ENCODE data around the gene RASSF1.
"Not testable (repeated sequence)": the region's sequence is repeated elsewhere in the genome, so short reads cannot be mapped to it uniquely, and the experiment has no call there.

The RASSF1 gene

GRCh38 chr3:50298836-50299637 is 41.6 kb downstream of the RASSF1 start, which contains the start of the genes HYAL3 and NAA80:
Gene HYAL3 (minus strand): TSS chr3:50299405. CDS start chr3:50295602, 3,803 bp downstream.
Gene NAA80 (minus strand): TSS chr3:50299405. CDS start chr3:50297463, 1,942 bp downstream.
- peak; percentile 100 for DNase-seq

DNA sequence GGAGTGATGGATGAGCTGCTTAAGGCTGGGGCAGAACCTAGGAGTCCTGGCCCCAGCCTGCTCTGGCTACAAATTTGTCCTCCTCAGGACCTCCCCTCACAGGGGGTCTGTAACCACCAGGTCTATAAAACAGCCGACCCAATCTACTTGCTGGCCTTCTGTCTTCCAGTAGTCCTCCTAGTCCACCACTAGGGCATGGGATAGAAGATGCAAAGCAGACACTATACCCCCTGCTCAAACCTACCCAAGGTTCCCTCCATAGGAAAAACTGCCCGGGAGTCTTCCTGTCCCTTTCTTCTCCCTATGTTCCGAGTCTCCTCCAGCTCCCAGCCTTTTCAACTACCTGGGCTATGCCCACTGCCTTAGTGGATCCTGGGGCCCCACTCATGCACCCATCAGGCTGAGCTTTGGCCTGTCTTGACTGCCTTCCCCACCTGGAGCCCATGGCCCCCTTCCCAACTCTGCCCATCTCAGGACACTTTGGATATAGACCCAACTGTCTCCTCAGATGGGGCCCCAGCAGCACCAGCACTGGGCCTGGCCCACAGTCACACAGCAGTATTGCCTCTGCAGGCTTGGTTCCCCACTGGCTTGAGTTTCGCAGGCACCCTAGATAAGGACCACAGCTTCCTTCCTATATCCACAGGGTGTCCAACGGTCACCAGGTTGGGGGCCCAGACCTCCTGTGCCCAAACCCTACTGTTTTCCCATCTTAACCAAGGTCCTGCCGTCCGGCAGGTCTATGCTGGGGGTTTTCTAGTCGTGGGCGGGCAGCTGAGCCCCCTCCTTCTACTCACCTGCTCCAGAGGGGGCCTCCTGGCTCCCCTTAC is 42.5 kb downstream of the RASSF1 start:
- peak; percentile 21 for DNase-seq

GRCh38 chr3:50297384-50297775 is 43.3 kb downstream of the RASSF1 start:
- DNase-seq: no peak

GRCh38 chr3:50296721-50297383 is 43.8 kb downstream of the RASSF1 start:
- DNase-seq: no peak

GRCh38 chr3:50295553-50296431 is 44.8 kb downstream of the RASSF1 start:
- DNase-seq: no peak

GRCh38 chr3:50294492-50295403 is 45.9 kb downstream of the RASSF1 start:
- DNase-seq: no peak

DNA sequence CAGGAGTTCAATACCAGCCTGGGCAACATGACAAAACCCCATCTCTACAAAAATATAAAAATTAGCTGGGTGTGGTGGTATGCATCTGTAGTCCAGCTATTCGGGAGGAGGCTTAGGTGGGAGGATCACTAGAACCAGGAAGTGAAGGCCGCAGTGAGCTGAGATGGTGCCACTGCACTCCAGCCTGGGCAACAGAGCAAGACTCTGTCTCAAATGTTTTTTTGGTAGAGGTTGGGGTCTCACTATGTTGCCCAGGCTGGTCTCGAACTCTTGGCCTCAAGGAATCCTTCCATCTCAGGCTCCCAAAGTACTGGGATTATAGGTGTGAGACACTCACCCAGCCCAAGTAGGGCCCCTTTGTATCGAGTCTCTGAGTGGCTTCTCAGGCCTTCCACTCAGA is 46.5 kb downstream of the RASSF1 start:
- DNase-seq: no peak

- DNase-seq: no peak
Observed at GRCh38 chr3:50293079-50293801, 47.4 kb downstream of the RASSF1 start.

DNA sequence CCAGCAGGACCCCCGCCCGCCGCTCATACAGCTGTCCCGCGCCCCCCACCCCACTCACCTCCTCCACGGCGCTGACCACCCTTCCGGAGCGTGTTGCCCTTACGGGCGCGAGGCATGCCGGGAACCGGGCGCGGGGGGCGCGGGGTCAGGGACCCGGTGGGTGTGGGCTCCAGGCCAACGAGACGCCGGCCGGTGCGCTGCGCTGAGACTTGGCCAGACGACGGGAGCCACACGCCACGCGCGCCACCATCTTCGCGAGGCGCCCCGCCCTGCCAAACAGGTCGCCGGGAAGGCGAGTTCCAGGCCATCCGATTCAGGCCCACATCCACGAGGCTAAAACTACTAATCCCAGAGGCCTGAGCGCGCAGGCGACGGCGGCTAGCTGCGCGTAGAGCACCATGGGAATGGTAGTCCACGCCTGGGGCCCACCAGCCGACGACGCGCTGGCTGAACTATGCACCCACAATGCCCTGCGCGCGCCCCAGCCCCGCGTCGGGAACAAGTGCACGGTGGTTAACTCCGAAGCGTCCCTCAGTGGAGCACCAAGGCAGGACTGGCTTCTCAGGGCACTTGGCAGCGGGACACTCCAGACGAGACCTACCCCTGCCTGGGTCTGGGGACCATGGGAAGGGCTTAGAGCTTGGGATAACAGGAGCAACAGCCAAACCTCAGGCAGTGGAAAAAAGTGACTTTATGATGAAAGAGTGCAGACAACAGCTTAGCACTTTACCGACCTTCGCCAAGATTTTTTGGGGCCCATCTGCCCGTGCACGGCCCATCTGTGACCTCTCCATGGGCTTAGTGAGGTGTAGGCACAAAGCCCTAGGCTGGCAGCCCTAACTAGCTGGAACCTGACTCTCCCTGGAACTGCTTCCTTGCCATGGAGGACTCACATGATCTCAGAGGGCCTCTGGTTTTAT is 48.2 kb downstream of the RASSF1 start, which contains the start of gene IFRD2:
TSS of gene IFRD2 (minus strand) at position 271 of the 920 bp plus-strand sequence. CDS start at position 116, 155 bp downstream.
- DNase-seq: peak; percentile 97

GRCh38 chr3:50290161-50290641 is 50.4 kb downstream of the RASSF1 start:
- no peak for DNase-seq

- no peak for DNase-seq
Observed at GRCh38 chr3:50289130-50289529, 51.5 kb downstream of the RASSF1 start.

- no peak for DNase-seq
Observed at GRCh38 chr3:50288387-50289007, 52.1 kb downstream of the RASSF1 start.

DNA sequence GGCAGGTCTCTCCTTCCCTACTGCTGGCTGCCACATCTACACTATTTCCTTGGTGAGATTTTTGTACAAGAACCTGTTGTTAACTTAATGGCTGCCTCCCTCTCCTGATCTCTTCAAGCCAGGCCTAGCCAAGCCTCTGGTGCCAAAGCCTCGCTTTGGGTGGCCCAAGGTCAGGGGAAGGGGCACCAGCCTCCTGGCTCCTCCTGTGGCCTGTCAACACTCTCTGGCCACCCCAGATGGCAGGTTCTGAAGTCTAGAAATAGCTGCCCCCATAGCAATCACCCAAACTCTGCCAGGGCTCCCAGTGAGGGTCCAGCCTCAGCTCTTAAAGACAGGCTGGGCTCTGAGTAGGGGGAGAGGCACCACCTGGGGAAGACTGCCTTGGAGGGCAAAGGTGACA is 53.4 kb downstream of the RASSF1 start:
- DNase-seq: no peak

GRCh38 chr3:50286322-50287227 is 54.1 kb downstream of the RASSF1 start:
- no peak for DNase-seq

DNA sequence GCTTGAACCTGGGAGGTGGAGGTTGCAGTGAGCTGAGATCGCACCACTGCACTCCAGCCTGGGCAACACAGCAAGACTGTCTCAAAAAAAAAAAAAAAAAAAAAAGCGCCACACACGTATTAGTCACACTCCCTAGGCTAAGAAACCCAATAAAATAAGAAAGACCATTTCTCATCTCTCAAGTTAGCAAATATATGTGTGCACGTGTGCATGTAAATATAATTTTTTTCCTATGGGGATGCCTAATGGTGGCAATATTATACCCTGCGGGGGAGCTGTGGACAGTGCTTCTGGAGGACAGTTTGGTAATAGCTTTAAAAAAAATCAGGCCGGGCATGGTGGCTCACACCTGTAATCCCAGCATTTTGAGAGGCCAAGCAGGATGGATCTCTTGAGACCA is 56.5 kb downstream of the RASSF1 start:
- not testable (repeated sequence) for DNase-seq
